ENCODE measurements around the gene STRN.
"Not testable (repeated sequence)": the region's sequence is repeated elsewhere in the genome, so short reads cannot be mapped to it uniquely, and the experiment has no call there.

The STRN gene

GRCh38 chr2:36963106-36963505, 3.2 kb downstream of the STRN start:
- no peak for DNase-seq (ENCODE audit: low spot score)

- DNase-seq (ENCODE audit: low spot score), result no peak
These were observed 5.6 kb downstream of the STRN start for GRCh38 chr2:36960773-36961172.

- peak; percentile 14 for DNase-seq (ENCODE audit: low spot score)
These were observed 6.2 kb downstream of the STRN start for GRCh38 chr2:36960005-36960675.

GRCh38 chr2:36954977-36955607, 11.2 kb downstream of the STRN start:
- DNase-seq (ENCODE audit: low spot score), result no peak

GRCh38 chr2:36952748-36953197, 13.6 kb downstream of the STRN start:
- no peak for DNase-seq (ENCODE audit: low spot score)

- DNase-seq (ENCODE audit: low spot score), result no peak
These were observed 14.8 kb downstream of the STRN start for GRCh38 chr2:36951574-36951973.

GRCh38 chr2:36951027-36951518, 15.3 kb downstream of the STRN start:
- DNase-seq (ENCODE audit: low spot score), result no peak

- DNase-seq (ENCODE audit: low spot score), result no peak
These were observed 16.5 kb downstream of the STRN start for GRCh38 chr2:36949845-36950244.

GRCh38 chr2:36945240-36945639, 21.1 kb downstream of the STRN start:
- not testable (repeated sequence) for DNase-seq (ENCODE audit: low spot score)

- DNase-seq (ENCODE audit: low spot score), result no peak
These were observed 24.5 kb downstream of the STRN start for GRCh38 chr2:36941867-36942266.

GRCh38 chr2:36936526-36936925, 29.8 kb downstream of the STRN start:
- not testable (repeated sequence) for DNase-seq (ENCODE audit: low spot score)

- DNase-seq (ENCODE audit: low spot score), result not testable (repeated sequence)
These were observed 34.6 kb downstream of the STRN start for GRCh38 chr2:36931688-36932087.

- not testable (repeated sequence) for DNase-seq (ENCODE audit: low spot score)
These were observed 35.4 kb downstream of the STRN start for GRCh38 chr2:36930787-36931410.

GRCh38 chr2:36926175-36927132, 39.9 kb downstream of the STRN start:
- not testable (repeated sequence) for DNase-seq (ENCODE audit: low spot score)

GRCh38 chr2:36922629-36923028, 43.7 kb downstream of the STRN start:
- not testable (repeated sequence) for DNase-seq (ENCODE audit: low spot score)

- no peak for DNase-seq (ENCODE audit: low spot score)
These were observed 44.4 kb downstream of the STRN start for GRCh38 chr2:36921984-36922383.

GRCh38 chr2:36919041-36919837, 47.1 kb downstream of the STRN start:
- no peak for DNase-seq (ENCODE audit: low spot score)

GRCh38 chr2:36918307-36918706, 48.0 kb downstream of the STRN start:
- DNase-seq (ENCODE audit: low spot score), result peak; percentile 9

- DNase-seq (ENCODE audit: low spot score), result no peak
These were observed 50.7 kb downstream of the STRN start for GRCh38 chr2:36915627-36916026.

GRCh38 chr2:36912695-36913094, 53.6 kb downstream of the STRN start:
- DNase-seq (ENCODE audit: low spot score), result no peak

GRCh38 chr2:36911012-36911411, 55.3 kb downstream of the STRN start:
- DNase-seq (ENCODE audit: low spot score), result no peak
